ENCODE data around the gene NRBF2. TPM values are rescaled to one million over a fixed set of nuclear protein-coding genes. Genes with fewer than 3 reads are reported as not detected.
"Not testable (repeated sequence)": the region's sequence is repeated elsewhere in the genome, so short reads cannot be mapped to it uniquely, and the experiment has no call there.

The NRBF2 gene
- total and polyA plus RNA-seq, 9 of the 15 experiments (the other 6 are each of a cell fraction or from before 2014, with no cell fraction given) = 20.8 to 52.1 (median 30.5) TPM

- CTCF ChIA-PET (ENCODE audit: low intra/inter-chr PET ratio) = not testable (repeated sequence)
- in situ Hi-C loops (cut with MboI) = loop anchor here (25.0 kb wide), 1 partner anchor 1339 kb away; no protein-coding TSS in a partner anchor
Observed at GRCh38 chr10:63101091-63101490, 32.0 kb upstream of the NRBF2 start.

More at GRCh38 chr10:63101091-63101490, 32.0 kb upstream of the NRBF2 start:
- DNase-seq (ENCODE audit: extremely low read depth in 1 of 4, low spot score in 3 of 4) = peak in 1 of 4 experiments; percentile 17
- H3K79me2 ChIP-seq (ENCODE audit: control insufficient read depth, insufficient read depth, low read length); H3K4me3 ChIP-seq; H3K27ac ChIP-seq (ENCODE audit: extremely low read depth, low read depth, low read length); H3K9me3 ChIP-seq (replicated peaks; ENCODE audit: control insufficient read depth, insufficient read depth, low read depth, low read length); FAIRE-seq; BruUV-seq (replicated peaks); H3K9ac ChIP-seq (ENCODE audit: insufficient read depth in 1 of 2, low read depth in 2 of 2, low read length in 2 of 2); H2AFZ ChIP-seq (ENCODE audit: low read depth, low read length); H4K20me1 ChIP-seq (replicated peaks; ENCODE audit: control insufficient read depth, insufficient read depth, low read length); H3K9me1 ChIP-seq (ENCODE audit: control insufficient read depth, insufficient read depth, low read length); H3K36me3 ChIP-seq (ENCODE audit: control insufficient read depth, insufficient read depth, low read length); H3K4me2 ChIP-seq (ENCODE audit: insufficient read depth, low read length); H3K27me3 ChIP-seq (ENCODE audit: control insufficient read depth in 2 of 2, insufficient read depth in 2 of 2, low read length in 2 of 2); intact Hi-C loops (cut with micrococcal nuclease); ATAC-seq; TF ChIP-seq FOXM1 (CRISPR knock-in tag; IDR thresholded peaks at IDR 0.05; ENCODE audit: low read depth); MYBL2 (CRISPR knock-in tag; IDR thresholded peaks at IDR 0.05; ENCODE audit: borderline replicate concordance): not testable (repeated sequence)
- TF ChIP-seq FOXM1 (IDR thresholded peaks at IDR 0.05; ENCODE audit: low read depth) = peak; percentile 18; the same call in 1 of the 2 replicates
- peak; percentile 27; the same call in 1 of the 2 replicates for TF ChIP-seq CC2D1A (IDR thresholded peaks at IDR 0.05)
- TF ChIP-seq PKNOX1 (IDR thresholded peaks at IDR 0.05) = 0 out of 2 replicates have a peak, but pooled peaks have one; percentile 29
- TF ChIP-seq MYBL2 (IDR thresholded peaks at IDR 0.05; ENCODE audit: low read depth) = peak; percentile 57; the same call in 1 of the 2 replicates
- peak; percentile 12 to 36; a peak in 1 of 4 replicates for TF ChIP-seq TRIM24 (IDR thresholded peaks at IDR 0.05)
- POLR2A ChIA-PET = interaction anchor here (0.7 kb wide), 1 partner anchor 39 kb away, joined by 4 read pairs; no protein-coding TSS in a partner anchor
- 60% methylated on average over 10 of the region's 10 CpGs for WGBS (ENCODE audit: insufficient coverage, low coverage, missing lambda C conversion rate)
- peaks cover 0 to 17% of the 10 kb centered on the region in 2 experiments; a peak in 3 of 5 replicates for H3K4me1 ChIP-seq (replicated peaks in 1 of 2; ENCODE audit: control insufficient read depth in 2 of 2, insufficient read depth in 2 of 2, low read length in 2 of 2)
